Endothelial cell of umbilical vein (primary cell): ENCODE data around the gene BZW2.

Source experiments
- CTCF ChIP-seq, 2 donors: IDR thresholded peaks; 1 replicate in 1 of 2; 2 replicates in 1 of 2; pipeline ENCODE4 v1.5.1; 2011; ENCODE audit warnings: low read length in 2 of 2, mild to moderate bottlenecking in 2 of 2, moderate library complexity in 2 of 2, control low read depth in 1 of 2, inconsistent platforms in 1 of 2, low read depth in 1 of 2; ENCODE audit not compliant: insufficient read depth in 1 of 2; ENCODE audit errors: extremely low read depth in 1 of 2
- EZH2 ChIP-seq: IDR thresholded peaks from 2 replicates; pipeline ENCODE4 v1.6.1; 2012; ENCODE audit warnings: borderline replicate concordance, low read depth, mild to moderate bottlenecking, moderate library complexity, low read length, inconsistent platforms; ENCODE audit not compliant: severe bottlenecking
- POLR2A ChIP-seq: IDR thresholded peaks from 2 replicates; pipeline ENCODE4 v1.6.1; 2012; ENCODE audit warnings: low read depth, mild to moderate bottlenecking, control low read depth, low read length

DNA sequence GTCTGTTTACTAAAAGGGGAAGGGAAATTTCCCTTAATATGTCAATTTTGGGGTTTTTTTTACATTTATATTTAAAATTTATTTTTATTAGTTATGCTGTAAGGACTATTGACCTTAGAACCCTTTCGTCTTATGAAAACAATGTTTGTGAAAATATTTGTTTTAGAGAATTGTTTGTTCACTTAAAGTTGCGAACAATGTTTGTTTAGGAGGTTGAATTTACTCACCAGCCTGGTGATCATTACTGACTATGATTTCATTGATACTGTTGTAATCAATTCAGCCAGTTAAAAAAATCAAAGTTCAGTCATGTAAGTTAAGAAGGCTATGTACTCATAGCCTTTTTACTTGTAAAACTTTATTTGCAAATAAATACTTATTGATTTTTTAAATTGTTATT is 80.2 kb downstream of the BZW2 start:
- no peak for TF ChIP-seq CTCF (IDR thresholded peaks at IDR 0.05; ENCODE audit: extremely low read depth in 1 of 2, insufficient read depth in 1 of 2, low read depth in 1 of 2, low read length in 2 of 2)
- no peak for TF ChIP-seq EZH2
- no peak for TF ChIP-seq POLR2A
